ENCODE results near the gene STK40.

The STK40 gene

DNA sequence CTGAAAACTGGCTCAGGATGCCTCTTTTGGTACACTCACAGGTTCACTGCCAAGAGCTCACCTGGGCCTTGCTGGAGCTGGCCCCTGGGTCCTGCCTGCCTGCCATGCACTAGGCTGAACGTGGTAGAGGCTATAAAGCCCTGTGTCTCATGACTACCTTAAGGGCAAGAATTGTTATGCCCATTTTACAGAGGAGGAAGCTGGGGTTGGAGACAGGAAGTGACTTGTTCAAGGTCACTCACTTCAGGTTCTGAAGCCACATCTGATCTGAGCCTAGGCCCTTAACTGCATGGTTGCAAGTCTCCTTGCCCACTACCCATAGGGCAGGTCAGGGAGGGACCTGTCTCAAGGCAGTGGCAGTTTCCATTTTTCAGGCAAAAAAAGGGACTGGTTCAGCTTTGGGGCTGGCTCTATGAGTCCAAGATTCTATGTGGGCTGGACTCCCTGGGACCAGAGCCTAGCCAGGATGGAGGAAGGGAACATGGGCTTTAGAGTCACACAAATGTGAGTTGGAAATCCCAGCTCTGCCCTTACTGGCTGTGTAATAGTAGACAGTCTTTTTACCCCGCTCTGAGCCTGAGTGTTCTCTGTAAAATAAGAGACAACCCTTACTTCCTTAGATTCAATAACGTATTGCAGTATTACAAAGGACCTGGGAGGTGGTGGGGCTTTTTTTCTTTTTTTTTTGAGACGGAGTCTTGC is 7.8 kb downstream of the STK40 start:
- DNase-seq: no peak

DNA sequence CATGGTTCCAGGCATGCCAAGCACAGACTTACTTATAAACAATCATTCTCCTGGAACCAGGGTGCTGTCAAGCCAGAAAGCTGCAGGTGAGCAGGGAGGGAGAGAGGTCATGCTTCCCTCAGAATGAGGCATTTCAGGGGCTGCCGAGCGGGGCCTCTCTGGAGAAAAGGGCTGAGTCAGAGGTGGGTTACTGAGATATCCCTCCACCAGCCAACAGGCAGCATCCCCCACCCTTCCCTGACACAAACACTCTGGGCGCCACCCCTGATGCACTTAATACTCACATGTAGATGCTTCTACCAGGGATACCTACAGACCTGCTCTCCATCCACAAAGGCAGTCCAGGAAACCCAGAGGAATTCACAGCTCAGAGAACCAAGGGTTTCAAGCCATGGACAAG is 13.1 kb downstream of the STK40 start:
- peak overlapping the region; percentile 84 for H3K27ac ChIP-seq (ENCODE audit: insufficient read depth, low read length, poor library complexity, severe bottlenecking)
- peaks cover 46% of the 10 kb centered on the region for H3K4me1 ChIP-seq (ENCODE audit: control insufficient read depth, insufficient read depth, low read length, poor library complexity, severe bottlenecking)
- H3K4me3 ChIP-seq (ENCODE audit: insufficient read depth, low read depth, low read length, poor library complexity, severe bottlenecking): no peak overlapping the region
- DNase-seq: no peak
- H3K9me3 ChIP-seq (ENCODE audit: control insufficient read depth, low read length): no peaks in the 10 kb centered on the region
- H3K36me3 ChIP-seq (ENCODE audit: control insufficient read depth, insufficient read depth, low read length): peaks cover 2% of the 10 kb centered on the region
- no peaks in the 10 kb centered on the region for H3K27me3 ChIP-seq (replicated peaks; ENCODE audit: control insufficient read depth, insufficient read depth, low read length, poor library complexity, severe bottlenecking)

More for the DNA sequence above, 7.8 kb downstream of the STK40 start:
- H3K9me3 ChIP-seq (ENCODE audit: control insufficient read depth, low read length): no peaks in the 10 kb centered on the region
- peaks cover 2% of the 10 kb centered on the region for H3K36me3 ChIP-seq (ENCODE audit: control insufficient read depth, insufficient read depth, low read length)
- peak overlapping the region; percentile 61 for H3K27ac ChIP-seq (ENCODE audit: insufficient read depth, low read length, poor library complexity, severe bottlenecking)
- peaks cover 52% of the 10 kb centered on the region for H3K4me1 ChIP-seq (ENCODE audit: control insufficient read depth, insufficient read depth, low read length, poor library complexity, severe bottlenecking)
- no peak overlapping the region for H3K4me3 ChIP-seq (ENCODE audit: insufficient read depth, low read depth, low read length, poor library complexity, severe bottlenecking)
- no peaks in the 10 kb centered on the region for H3K27me3 ChIP-seq (replicated peaks; ENCODE audit: control insufficient read depth, insufficient read depth, low read length, poor library complexity, severe bottlenecking)

DNA sequence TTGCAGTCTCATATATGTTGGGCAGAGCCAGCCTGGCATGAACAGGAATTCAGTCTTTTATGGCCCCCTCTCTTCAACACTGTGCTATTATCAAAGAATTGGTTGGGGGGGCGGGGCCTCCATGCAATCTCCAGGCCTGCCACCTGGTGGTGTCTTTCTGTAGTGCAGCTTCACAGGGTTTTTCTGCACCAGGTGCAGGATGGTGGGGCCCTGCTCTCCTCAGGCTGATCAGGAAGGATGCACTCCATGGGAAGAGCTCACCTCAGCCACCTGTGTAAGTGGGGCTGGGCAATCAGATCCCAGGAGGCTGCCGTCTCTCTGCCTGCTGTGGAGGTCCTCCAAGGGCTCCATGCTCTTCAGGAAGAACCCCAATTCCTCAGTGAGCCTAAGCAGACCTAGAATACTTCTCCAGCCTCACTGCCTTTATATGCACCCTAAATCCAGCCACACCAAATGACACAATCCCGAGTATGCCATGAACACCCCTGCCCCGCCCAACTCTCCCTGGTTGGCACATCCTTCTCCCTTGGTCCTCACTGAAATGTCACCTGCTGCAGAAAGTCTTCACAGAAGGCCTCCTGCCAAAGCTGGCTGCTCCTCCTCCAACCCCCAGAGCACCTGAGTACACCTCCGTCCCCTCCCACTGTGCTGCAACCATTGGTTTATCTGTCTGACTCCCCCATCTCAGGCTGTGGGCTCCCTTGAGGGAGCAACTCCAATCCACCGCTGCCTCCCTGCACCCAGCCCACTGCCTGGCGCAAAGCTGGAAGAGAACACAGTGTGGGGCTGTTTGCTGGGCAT is 16.5 kb downstream of the STK40 start:
- H3K4me3 ChIP-seq (ENCODE audit: insufficient read depth, low read depth, low read length, poor library complexity, severe bottlenecking): no peak overlapping the region
- H3K27me3 ChIP-seq (replicated peaks; ENCODE audit: control insufficient read depth, insufficient read depth, low read length, poor library complexity, severe bottlenecking): no peaks in the 10 kb centered on the region
- H3K4me1 ChIP-seq (ENCODE audit: control insufficient read depth, insufficient read depth, low read length, poor library complexity, severe bottlenecking): peaks cover 46% of the 10 kb centered on the region
- H3K9me3 ChIP-seq (ENCODE audit: control insufficient read depth, low read length): no peaks in the 10 kb centered on the region
- H3K36me3 ChIP-seq (ENCODE audit: control insufficient read depth, insufficient read depth, low read length): no peaks in the 10 kb centered on the region
- peak overlapping the region; percentile 6 for H3K27ac ChIP-seq (ENCODE audit: insufficient read depth, low read length, poor library complexity, severe bottlenecking)
- peak; percentile 64 to 76 (median 68) for DNase-seq

DNA sequence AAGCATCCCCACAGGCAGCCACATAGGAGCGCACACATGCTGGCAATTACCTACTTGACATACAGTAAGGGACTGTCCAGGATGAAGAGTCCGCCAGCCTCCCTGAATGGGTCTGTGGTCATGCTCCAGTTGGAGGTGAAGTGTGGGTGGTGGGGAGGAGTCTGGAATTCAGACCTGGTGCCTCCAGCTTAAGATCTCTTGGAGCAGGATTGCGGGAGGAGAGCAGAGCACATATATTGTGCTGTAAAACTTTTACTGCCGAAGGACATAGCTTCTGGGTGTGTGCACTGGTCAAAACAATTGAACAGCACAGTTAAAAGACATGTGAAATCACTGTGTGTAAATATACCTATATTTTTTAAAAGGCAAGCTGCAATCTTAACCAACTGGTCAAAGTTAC is 17.9 kb downstream of the STK40 start:
- Histone ChIP-seq H3K27ac (ENCODE audit: insufficient read depth, low read length, poor library complexity, severe bottlenecking) (peak overlapping the region; percentile 61), H3K9me3 (ENCODE audit: control insufficient read depth, low read length) (no peaks in the 10 kb centered on the region), H3K4me3 (ENCODE audit: insufficient read depth, low read depth, low read length, poor library complexity, severe bottlenecking) (no peak overlapping the region), H3K27me3 (replicated peaks; ENCODE audit: control insufficient read depth, insufficient read depth, low read length, poor library complexity, severe bottlenecking) (no peaks in the 10 kb centered on the region), H3K36me3 (ENCODE audit: control insufficient read depth, insufficient read depth, low read length) (peaks cover 4% of the 10 kb centered on the region), H3K4me1 (ENCODE audit: control insufficient read depth, insufficient read depth, low read length, poor library complexity, severe bottlenecking) (peaks cover 32% of the 10 kb centered on the region)
- no peak for DNase-seq

DNA sequence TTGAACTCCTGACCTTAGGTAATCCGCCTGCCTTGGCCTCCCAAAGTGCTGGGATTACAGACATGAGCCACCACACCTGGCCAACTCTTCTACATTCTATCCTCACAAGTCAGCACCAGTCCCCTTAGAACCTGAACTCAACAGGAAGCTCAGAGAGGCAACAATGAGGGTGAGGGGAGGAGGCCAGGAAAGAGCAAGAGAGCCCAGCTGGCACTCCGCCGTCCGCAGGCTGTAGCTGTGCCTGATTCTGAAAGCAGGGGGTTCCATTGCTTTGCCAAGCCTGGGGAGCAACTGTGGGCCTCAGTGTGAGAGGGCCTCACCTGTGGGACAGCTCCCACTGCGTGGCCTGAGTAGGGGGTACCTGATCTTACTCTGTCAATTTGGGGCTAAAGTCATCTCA is 18.7 kb downstream of the STK40 start:
- Histone ChIP-seq H3K27ac (ENCODE audit: insufficient read depth, low read length, poor library complexity, severe bottlenecking) (peak overlapping the region; percentile 61), H3K27me3 (replicated peaks; ENCODE audit: control insufficient read depth, insufficient read depth, low read length, poor library complexity, severe bottlenecking) (no peaks in the 10 kb centered on the region), H3K4me1 (ENCODE audit: control insufficient read depth, insufficient read depth, low read length, poor library complexity, severe bottlenecking) (peaks cover 33% of the 10 kb centered on the region), H3K36me3 (ENCODE audit: control insufficient read depth, insufficient read depth, low read length) (peaks cover 11% of the 10 kb centered on the region), H3K9me3 (ENCODE audit: control insufficient read depth, low read length) (no peaks in the 10 kb centered on the region), H3K4me3 (ENCODE audit: insufficient read depth, low read depth, low read length, poor library complexity, severe bottlenecking) (no peak overlapping the region)
- peak in 1 of 3 donors; percentile 15 for DNase-seq

DNA sequence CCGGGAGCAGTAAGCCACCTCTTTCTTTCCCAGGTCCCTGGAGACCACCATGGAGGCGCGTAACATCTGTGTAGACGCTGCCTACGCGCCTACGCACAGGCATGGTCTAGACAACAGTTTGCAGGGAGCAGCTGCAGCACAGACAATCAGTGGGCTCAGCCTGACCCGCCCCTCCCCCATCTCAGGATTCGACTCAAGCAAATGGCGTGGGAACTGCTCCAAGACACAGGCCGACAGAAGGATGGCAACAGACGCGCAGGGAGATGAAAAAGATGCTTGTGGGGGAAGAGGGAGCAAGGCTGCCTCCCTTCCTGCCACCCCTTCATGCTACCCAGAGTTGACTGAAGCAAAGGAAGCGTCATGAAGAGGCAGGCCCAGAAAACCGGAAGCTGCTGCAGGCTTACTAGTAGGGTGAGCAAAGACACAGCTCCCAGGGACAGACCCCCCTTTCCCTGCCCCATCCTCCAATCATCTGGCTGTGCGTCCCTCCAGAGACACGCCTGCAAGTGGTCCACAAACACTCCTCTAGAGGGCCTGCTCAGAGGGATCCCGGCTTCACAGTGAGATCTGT is 19.5 kb downstream of the STK40 start:
- H3K27me3 ChIP-seq (replicated peaks; ENCODE audit: control insufficient read depth, insufficient read depth, low read length, poor library complexity, severe bottlenecking): no peaks in the 10 kb centered on the region
- peaks cover 16% of the 10 kb centered on the region for H3K36me3 ChIP-seq (ENCODE audit: control insufficient read depth, insufficient read depth, low read length)
- H3K4me1 ChIP-seq (ENCODE audit: control insufficient read depth, insufficient read depth, low read length, poor library complexity, severe bottlenecking): peaks cover 34% of the 10 kb centered on the region
- H3K27ac ChIP-seq (ENCODE audit: insufficient read depth, low read length, poor library complexity, severe bottlenecking): peak overlapping the region; percentile 50
- no peaks in the 10 kb centered on the region for H3K9me3 ChIP-seq (ENCODE audit: control insufficient read depth, low read length)
- DNase-seq: peak; percentile 21 to 45 (median 39)
- H3K4me3 ChIP-seq (ENCODE audit: insufficient read depth, low read depth, low read length, poor library complexity, severe bottlenecking): no peak overlapping the region

DNA sequence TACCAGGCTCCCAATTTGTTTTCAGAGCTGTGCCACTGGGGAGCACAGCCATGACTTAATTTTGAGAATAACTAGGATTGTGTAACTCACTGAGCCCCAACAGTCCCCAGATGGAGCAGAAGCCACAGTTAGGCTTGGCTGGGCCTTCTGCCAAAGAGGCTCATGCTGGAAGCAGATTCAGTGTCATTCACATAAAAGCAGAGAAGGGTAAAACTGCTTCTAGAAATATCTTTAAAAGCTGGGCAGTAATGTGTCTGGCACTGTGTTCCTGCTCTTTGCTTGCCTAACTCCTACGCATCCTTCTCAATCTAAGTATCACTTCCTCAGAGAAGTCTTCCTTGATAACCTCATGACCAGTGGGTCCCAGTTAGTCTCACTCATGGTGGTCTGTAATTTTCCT is 20.3 kb downstream of the STK40 start:
- DNase-seq: no peak
- H3K4me1 ChIP-seq (ENCODE audit: control insufficient read depth, insufficient read depth, low read length, poor library complexity, severe bottlenecking): peaks cover 34% of the 10 kb centered on the region
- no peaks in the 10 kb centered on the region for H3K9me3 ChIP-seq (ENCODE audit: control insufficient read depth, low read length)
- no peak overlapping the region for H3K4me3 ChIP-seq (ENCODE audit: insufficient read depth, low read depth, low read length, poor library complexity, severe bottlenecking)
- no peaks in the 10 kb centered on the region for H3K27me3 ChIP-seq (replicated peaks; ENCODE audit: control insufficient read depth, insufficient read depth, low read length, poor library complexity, severe bottlenecking)
- peaks cover 16% of the 10 kb centered on the region for H3K36me3 ChIP-seq (ENCODE audit: control insufficient read depth, insufficient read depth, low read length)
- peak overlapping the region; percentile 50 for H3K27ac ChIP-seq (ENCODE audit: insufficient read depth, low read length, poor library complexity, severe bottlenecking)

DNA sequence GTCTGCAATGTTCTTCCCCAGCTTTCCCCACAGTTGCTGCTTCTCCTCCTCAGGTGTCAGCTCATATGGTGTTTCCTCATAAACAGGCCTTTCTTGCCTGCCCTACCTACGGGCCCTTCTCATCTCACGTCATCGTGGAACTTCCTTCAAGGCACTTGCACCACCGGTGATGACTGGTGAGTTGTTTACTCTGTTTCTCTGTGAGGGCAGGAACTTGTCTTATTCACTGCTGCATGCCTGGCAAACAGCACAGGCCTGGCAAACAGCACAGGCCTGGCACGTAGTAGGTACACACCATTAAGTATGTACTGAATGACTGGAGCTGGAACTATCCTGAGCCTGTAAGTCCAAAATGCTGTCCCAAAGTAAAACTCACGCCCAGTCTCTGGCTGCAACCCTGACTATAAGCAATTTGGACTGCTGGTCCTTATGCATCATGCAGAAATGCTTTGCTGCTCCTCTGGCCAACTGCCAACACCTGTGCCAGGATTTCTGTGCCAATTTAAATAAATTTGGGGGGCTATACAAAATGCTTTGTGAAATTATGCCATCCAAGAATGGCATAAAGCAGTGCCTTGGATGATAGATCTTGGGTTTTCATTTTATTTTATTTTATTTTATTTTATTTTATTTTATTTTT is 25.7 kb downstream of the STK40 start:
- peak in 1 of 3 donors; percentile 13 for DNase-seq
- Histone ChIP-seq H3K27ac (ENCODE audit: insufficient read depth, low read length, poor library complexity, severe bottlenecking) (no peak overlapping the region), H3K9me3 (ENCODE audit: control insufficient read depth, low read length) (no peaks in the 10 kb centered on the region), H3K4me1 (ENCODE audit: control insufficient read depth, insufficient read depth, low read length, poor library complexity, severe bottlenecking) (peaks cover 11% of the 10 kb centered on the region), H3K36me3 (ENCODE audit: control insufficient read depth, insufficient read depth, low read length) (peaks cover 38% of the 10 kb centered on the region), H3K27me3 (replicated peaks; ENCODE audit: control insufficient read depth, insufficient read depth, low read length, poor library complexity, severe bottlenecking) (no peaks in the 10 kb centered on the region), H3K4me3 (ENCODE audit: insufficient read depth, low read depth, low read length, poor library complexity, severe bottlenecking) (no peak overlapping the region)

DNA sequence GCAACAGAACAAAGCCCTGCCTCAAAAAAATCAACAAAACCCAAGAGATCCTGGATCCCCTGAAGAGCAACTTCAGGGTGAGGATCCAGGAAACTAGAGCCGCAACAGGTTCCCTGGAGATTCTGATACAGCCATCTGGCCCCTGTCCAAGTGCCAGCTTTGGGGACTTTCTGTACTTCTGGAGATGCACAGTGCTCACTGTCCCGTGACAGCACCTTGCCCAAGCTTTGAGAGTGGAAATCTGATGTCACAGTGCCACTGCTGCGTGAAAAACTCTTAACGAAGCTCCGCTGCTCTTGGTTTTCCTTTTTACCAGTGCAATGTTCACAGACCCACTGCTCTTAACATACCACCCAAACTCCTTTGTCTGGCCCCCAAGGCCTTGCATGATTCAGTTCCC is 26.3 kb downstream of the STK40 start:
- H3K9me3 ChIP-seq (ENCODE audit: control insufficient read depth, low read length): no peaks in the 10 kb centered on the region
- no peak overlapping the region for H3K27ac ChIP-seq (ENCODE audit: insufficient read depth, low read length, poor library complexity, severe bottlenecking)
- no peak for DNase-seq
- H3K27me3 ChIP-seq (replicated peaks; ENCODE audit: control insufficient read depth, insufficient read depth, low read length, poor library complexity, severe bottlenecking): no peaks in the 10 kb centered on the region
- no peak overlapping the region for H3K4me3 ChIP-seq (ENCODE audit: insufficient read depth, low read depth, low read length, poor library complexity, severe bottlenecking)
- H3K4me1 ChIP-seq (ENCODE audit: control insufficient read depth, insufficient read depth, low read length, poor library complexity, severe bottlenecking): peaks cover 11% of the 10 kb centered on the region
- peaks cover 45% of the 10 kb centered on the region for H3K36me3 ChIP-seq (ENCODE audit: control insufficient read depth, insufficient read depth, low read length)

All from effector memory CD4-positive, alpha-beta T cell (primary cell).